ENCODE results near the gene CMTM2.

GRCh38 chr16:66574531-66574930, 4.7 kb upstream of the CMTM2 start:
- TF ChIP-seq CTCF (IDR thresholded peaks at IDR 0.05; ENCODE audit: insufficient read depth, low read length) (no peak), POLR2AphosphoS5 (IDR thresholded peaks at IDR 0.05; ENCODE audit: low read depth) (no peak)
